Measurements from ENCODE around the gene DHX16.
A peak's percentile ranks its signal among the peaks of the same experiment; 100 is the strongest.

Gene DHX16

DNA sequence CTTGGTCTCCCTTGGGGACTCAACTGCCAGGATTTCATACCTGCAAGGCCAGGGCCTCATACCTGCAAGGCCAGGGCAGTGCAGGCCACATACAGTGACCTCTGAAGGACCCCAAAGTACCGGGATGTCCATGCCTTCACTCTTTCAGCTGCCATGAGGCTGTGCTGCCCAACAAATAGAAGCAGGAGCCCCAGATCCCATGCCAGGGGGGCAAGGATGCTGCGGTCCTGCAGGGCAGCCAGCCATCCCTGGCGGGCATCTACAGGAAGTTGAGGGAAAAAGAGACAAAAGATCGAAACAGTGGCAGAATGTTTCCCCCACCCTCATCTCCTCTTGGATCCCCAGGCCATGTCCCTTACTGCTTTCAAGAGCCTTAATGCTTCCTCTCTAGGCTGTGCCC, 17.2 kb upstream of the DHX16 start:
- H3K27ac ChIP-seq, result peak overlapping the region; percentile 74
- TF ChIP-seq, protein P1, sequence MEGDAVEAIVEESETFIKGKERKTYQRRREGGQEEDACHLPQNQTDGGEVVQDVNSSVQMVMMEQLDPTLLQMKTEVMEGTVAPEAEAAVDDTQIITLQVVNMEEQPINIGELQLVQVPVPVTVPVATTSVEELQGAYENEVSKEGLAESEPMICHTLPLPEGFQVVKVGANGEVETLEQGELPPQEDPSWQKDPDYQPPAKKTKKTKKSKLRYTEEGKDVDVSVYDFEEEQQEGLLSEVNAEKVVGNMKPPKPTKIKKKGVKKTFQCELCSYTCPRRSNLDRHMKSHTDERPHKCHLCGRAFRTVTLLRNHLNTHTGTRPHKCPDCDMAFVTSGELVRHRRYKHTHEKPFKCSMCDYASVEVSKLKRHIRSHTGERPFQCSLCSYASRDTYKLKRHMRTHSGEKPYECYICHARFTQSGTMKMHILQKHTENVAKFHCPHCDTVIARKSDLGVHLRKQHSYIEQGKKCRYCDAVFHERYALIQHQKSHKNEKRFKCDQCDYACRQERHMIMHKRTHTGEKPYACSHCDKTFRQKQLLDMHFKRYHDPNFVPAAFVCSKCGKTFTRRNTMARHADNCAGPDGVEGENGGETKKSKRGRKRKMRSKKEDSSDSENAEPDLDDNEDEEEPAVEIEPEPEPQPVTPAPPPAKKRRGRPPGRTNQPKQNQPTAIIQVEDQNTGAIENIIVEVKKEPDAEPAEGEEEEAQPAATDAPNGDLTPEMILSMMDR (conservative IDR thresholded peaks at IDR 0.05), result no peak

- TF ChIP-seq, protein P1 (conservative IDR thresholded peaks at IDR 0.05), result no peak
- H3K27ac ChIP-seq, result no peak overlapping the region
Measured at GRCh38 chr6:30689022-30689865, 16.4 kb upstream of the DHX16 start.

DNA sequence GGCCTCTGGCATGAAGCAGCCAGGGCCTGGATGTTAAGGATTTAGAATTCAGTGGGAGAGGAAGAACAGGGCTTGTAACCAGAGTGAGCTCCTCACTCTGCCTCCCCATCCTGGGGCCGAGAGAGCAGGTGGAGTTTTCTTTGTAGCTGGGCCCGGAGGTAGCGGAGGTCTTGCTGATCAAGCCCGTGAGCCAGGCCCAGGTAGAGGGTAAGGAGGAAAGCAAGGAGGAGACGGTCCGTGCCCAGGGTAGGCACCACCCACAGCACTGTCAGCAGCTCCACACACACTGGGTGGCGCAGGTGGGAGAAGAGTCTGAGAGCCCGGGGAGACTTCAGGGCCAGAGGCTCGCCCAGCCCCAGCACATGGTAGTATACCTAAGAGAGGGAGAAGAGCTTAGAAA, 15.8 kb upstream of the DHX16 start:
- no peak overlapping the region; the same call in 1 of the 2 replicates for H3K27ac ChIP-seq
- TF ChIP-seq, protein P1 (conservative IDR thresholded peaks at IDR 0.05), result no peak

- H3K27ac ChIP-seq, result peak overlapping the region; percentile 74
- TF ChIP-seq, protein P1 (conservative IDR thresholded peaks at IDR 0.05), result peak; percentile 14; the same call in 1 of the 2 replicates
Measured at GRCh38 chr6:30687659-30688431, 15.0 kb upstream of the DHX16 start.

DNA sequence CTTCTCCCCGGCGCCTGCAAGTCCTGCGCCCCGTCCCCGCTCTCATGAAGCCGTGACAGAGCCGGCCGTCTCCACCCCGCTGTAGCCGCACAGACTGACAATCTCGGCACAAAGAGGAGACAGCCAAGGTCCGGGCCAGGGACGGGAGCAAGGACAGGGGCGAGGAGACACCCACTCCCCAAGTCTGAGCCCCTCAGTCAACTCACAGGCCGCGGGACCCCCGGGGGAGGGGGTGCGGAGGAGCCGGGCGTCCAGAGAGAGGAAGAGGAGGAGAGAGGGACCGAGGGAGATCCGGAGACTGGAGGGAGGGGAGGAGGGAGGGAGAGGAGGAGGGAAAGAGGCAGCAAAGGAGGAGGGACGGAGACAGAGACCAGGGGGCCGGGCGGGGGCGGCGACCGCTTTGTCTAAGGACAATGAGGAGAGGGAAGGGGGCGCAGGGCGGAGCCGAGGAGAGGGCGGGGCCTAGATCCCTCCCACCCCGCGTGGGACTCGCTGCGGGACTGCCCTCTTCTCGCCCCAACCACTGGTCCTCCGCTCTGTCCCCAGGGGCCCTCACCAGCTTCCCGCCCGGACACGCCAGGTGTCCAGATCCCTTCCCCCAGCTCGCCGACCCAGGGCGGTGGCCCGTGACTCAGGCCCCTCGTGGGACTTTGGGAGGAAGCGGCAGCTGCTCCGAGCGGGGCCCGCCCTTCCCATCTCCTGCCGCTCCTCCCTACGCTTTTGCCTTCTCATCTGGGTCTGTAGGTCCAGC, 14.3 kb upstream of the DHX16 start:
- TF ChIP-seq, protein P1 (conservative IDR thresholded peaks at IDR 0.05), result no peak
- peak overlapping the region; percentile 74 for H3K27ac ChIP-seq

- peak within 1 kb of the TSS; percentile 74 for H3K27ac ChIP-seq
- TF ChIP-seq, protein P1 (conservative IDR thresholded peaks at IDR 0.05), result no peak
Measured at GRCh38 chr6:30686009-30686907, 13.5 kb upstream of the DHX16 start, which contains the start of gene PPP1R18. PPP1R18 (minus strand) TSS chr6:30686645; CDS start chr6:30686018, 627 bp downstream.

All from VCaP (cell line).